HepG2 (cell line): ENCODE results near the gene VDAC1. TPM values are rescaled to one million over a fixed set of nuclear protein-coding genes. Genes with fewer than 3 reads are reported as not detected.

Experiments used
- ATF6 ChIP-seq: sonication (generic); formaldehyde crosslinking; conservative IDR thresholded peaks from 2 replicates; pipeline ENCODE4 v1.4.0; 2020; ENCODE audit warnings: missing genetic modification reagents
- ATRX ChIP-seq: sonication (generic); formaldehyde crosslinking; IDR thresholded peaks from 2 replicates; pipeline ENCODE4 v1.4.0; 2020; ENCODE audit warnings: missing genetic modification reagents, borderline replicate concordance
- EHMT2 ChIP-seq: fragments of 200-600 bp; sonication (generic); IDR thresholded peaks from 2 replicates; pipeline ENCODE4 v1.7.0; 2017; ENCODE audit warnings: antibody characterized with exemption, low read depth, low read length, borderline replicate concordance
- IKZF4 ChIP-seq: sonication (generic); formaldehyde crosslinking; IDR thresholded peaks from 2 replicates; pipeline ENCODE4 v1.5.1; 2020; ENCODE audit warnings: borderline replicate concordance, mild to moderate bottlenecking, low read depth, missing genetic modification reagents; ENCODE audit errors: not compliant biosample characterization
- IRF2 ChIP-seq: IDR thresholded peaks from 2 replicates; pipeline ENCODE4 v1.6.1; 2018; ENCODE audit warnings: missing genetic modification reagents, missing compliant biosample characterization
- ISL2 ChIP-seq: sonication (generic); formaldehyde crosslinking; IDR thresholded peaks from 2 replicates; pipeline ENCODE4 v1.5.0; 2020; ENCODE audit warnings: missing genetic modification reagents
- MAFK ChIP-seq, 2 experiments: IDR thresholded peaks in 1 of 2; conservative IDR thresholded peaks in 1 of 2; 2 replicates each; pipeline ENCODE4 v1.6.1; 2011; ENCODE audit warnings: improper control_type of control experiment in 2 of 2, low read length in 2 of 2
- MED1 ChIP-seq: sonication (generic); formaldehyde crosslinking; IDR thresholded peaks from 2 replicates; pipeline ENCODE4 v1.4.0; 2020; ENCODE audit warnings: missing genetic modification reagents
- MYNN ChIP-seq: sonication (generic); formaldehyde crosslinking; IDR thresholded peaks from 2 replicates; pipeline ENCODE4 v1.4.0; 2020; ENCODE audit warnings: mild to moderate bottlenecking, low read depth, missing genetic modification reagents
- PAXIP1 ChIP-seq: sonication (generic); formaldehyde crosslinking; conservative IDR thresholded peaks from 2 replicates; pipeline ENCODE4 v1.4.0; 2020; ENCODE audit warnings: mild to moderate bottlenecking, missing genetic modification reagents, moderate library complexity
- PRMT3 ChIP-seq: sonication (generic); formaldehyde crosslinking; IDR thresholded peaks from 2 replicates; pipeline ENCODE4 v1.8.1; 2022; ENCODE audit warnings: low read depth, mild to moderate bottlenecking, moderate library complexity, missing genetic modification reagents, borderline replicate concordance
- YY1 ChIP-seq: IDR thresholded peaks from 2 replicates; pipeline ENCODE4 v1.6.1; 2011; ENCODE audit warnings: low read length, low read depth, moderate library complexity, mild to moderate bottlenecking; ENCODE audit not compliant: insufficient read depth, insufficient replicate concordance
- ZBTB3 ChIP-seq: sonication (generic); formaldehyde crosslinking; IDR thresholded peaks from 2 replicates; pipeline ENCODE4 v1.4.0; 2020; ENCODE audit warnings: low read depth, mild to moderate bottlenecking, moderate library complexity, missing genetic modification reagents, borderline replicate concordance
- ZBTB4 ChIP-seq: sonication (generic); formaldehyde crosslinking; IDR thresholded peaks from 2 replicates; pipeline ENCODE4 v1.4.0; 2020; ENCODE audit warnings: missing genetic modification reagents, mild to moderate bottlenecking, borderline replicate concordance
- ZNF17 ChIP-seq: sonication (generic); formaldehyde crosslinking; IDR thresholded peaks from 2 replicates; pipeline ENCODE4 v1.5.0; 2020; ENCODE audit warnings: mild to moderate bottlenecking, missing genetic modification reagents
- ZNF335 ChIP-seq: sonication (generic); formaldehyde crosslinking; IDR thresholded peaks from 2 replicates; pipeline ENCODE4 v1.4.0; 2020; ENCODE audit warnings: missing genetic modification reagents
- ZNF350 ChIP-seq: sonication (generic); formaldehyde crosslinking; IDR thresholded peaks from 2 replicates; pipeline ENCODE4 v1.4.0; 2020; ENCODE audit warnings: mild to moderate bottlenecking, low read depth, missing genetic modification reagents, borderline replicate concordance
- ZNF547 ChIP-seq: sonication (generic); formaldehyde crosslinking; IDR thresholded peaks from 2 replicates; pipeline ENCODE4 v1.5.1; 2020; ENCODE audit warnings: mild to moderate bottlenecking, missing genetic modification reagents
- ZNF740 ChIP-seq: sonication (generic); formaldehyde crosslinking; IDR thresholded peaks from 2 replicates; pipeline ENCODE4 v1.4.0; 2020; ENCODE audit warnings: missing genetic modification reagents
- polyA plus RNA-seq, 8 experiments: library from polyadenylated mRNA; depleted of rRNA in 3 of 8; stranded (reverse) in 7 of 8; unstranded in 1 of 8; fragments of >200 nt; fragmentation: Illumina TruSeq in 4 of 8; extraction: Trizol in 4 of 8; gene quantifications; 2 replicates each; pipeline versions ENCODE4 v1.2.1 to v1.2.3, GENCODE V29; 2011 to 2016; ENCODE audit warnings: low read depth in 4 of 8, missing spikeins in 1 of 8, mixed read lengths in 1 of 8; ENCODE audit not compliant: insufficient read depth in 1 of 8
- total RNA-seq, 5 experiments: library from RNA; depleted of rRNA; stranded (reverse); fragments of >200 nt; fragmentation: Illumina TruSeq; extraction: Trizol; gene quantifications; 2 replicates each; pipeline ENCODE4 v1.2.3, GENCODE V29; 2016; ENCODE audit warnings: low read depth in 1 of 5

The VDAC1 gene
- total and polyA plus RNA-seq, 2 of the 13 experiments (the other 11 are each of a cell fraction or from before 2014, with no cell fraction given): 112 to 380 TPM

DNA sequence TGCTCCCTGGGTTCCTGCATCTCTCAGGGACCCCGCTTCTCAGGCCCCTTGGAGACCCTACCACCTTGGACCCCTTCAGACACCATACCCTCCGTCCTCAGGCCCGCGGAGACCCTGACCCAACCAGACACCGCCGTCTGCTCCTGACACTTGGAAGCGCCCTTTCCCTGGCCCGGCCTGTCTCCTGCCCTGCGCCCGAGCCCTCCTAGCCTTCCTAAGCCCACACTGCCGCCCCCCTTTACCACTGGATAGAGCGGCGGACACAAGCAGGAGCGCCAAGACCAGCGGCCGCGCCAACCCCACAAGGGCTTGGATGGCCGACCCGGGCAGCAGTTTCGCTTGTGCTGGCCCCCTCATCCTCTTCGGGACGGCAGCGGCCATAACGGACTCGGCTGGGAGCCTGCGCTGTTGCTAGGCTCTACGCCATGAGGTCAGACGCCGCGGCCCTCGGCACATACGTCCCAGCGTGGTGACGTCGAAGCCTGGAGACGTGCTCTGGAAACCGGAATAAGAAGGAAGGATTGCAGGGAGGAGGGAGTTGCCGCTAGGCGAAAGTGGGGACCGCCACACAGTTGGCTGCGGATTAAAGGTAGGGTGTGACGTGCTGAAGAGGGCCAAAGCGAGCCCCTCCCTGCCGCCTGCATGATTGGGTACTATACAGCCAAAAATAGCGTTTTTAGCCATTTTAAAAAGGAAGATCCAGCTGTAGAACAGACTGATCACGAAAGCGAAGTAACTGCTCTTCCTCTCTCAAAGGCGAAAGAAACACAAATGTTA lies 36.4 kb downstream of the VDAC1 start, which contains the start of gene C5orf15 (continued):
- TF ChIP-seq ZNF547 (CRISPR knock-in tag) (peak; percentile 67; the same call in 1 of the 2 replicates), ZNF350 (CRISPR knock-in tag) (peak; percentile 92; the same call in 1 of the 2 replicates), PAXIP1 (CRISPR knock-in tag) (peak; percentile 58), YY1 (peak; percentile 91), MAFK (conservative IDR thresholded peaks at IDR 0.05 in 1 of 2, IDR thresholded peaks at IDR 0.05 in 1 of 2; ENCODE audit: low read length in 2 of 2) (no peak), IRF2 (peak; percentile 92), PRMT3 (CRISPR knock-in tag) (no peak), ZNF740 (CRISPR knock-in tag) (no peak), IKZF4 (CRISPR knock-in tag) (peak; percentile 72), MYNN (CRISPR knock-in tag) (no peak; the same call in 1 of the 2 replicates), ISL2 (CRISPR knock-in tag) (peak; percentile 33; the same call in 1 of the 2 replicates), MED1 (peak; percentile 68; the same call in 1 of the 2 replicates), ZNF335 (peak; percentile 66; the same call in 1 of the 2 replicates), ATRX (CRISPR knock-in tag) (no peak), ZBTB4 (CRISPR knock-in tag) (peak; percentile 89; the same call in 1 of the 2 replicates), ZBTB3 (CRISPR knock-in tag) (no peak), EHMT2 (no peak), ATF6 (CRISPR knock-in tag) (no peak), ZNF17 (CRISPR knock-in tag) (no peak)
